ENCODE results near the gene CCDC174.

DNA sequence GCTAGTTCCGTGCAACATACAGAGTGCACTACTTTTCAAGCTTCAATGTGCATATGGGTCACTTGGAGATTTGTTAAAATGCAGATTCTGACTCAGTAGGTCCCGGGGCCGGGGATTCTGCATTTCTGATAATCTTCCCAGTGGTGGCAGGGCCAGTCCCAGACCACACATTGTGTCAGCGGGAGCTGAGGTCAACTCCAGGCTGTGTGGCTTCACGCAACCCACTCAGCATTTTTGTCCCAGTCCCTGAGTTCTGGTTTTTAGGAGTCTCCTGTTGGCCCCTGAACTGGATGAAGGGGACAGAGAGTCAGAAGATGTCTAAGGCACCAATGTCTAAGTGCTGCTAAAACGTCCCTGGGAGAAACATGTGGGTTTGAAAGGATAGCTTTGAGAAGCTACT, 26.1 kb upstream of the CCDC174 start:
- TF ChIP-seq JUNB (IDR thresholded peaks at IDR 0.05) (no peak), EHF (CRISPR knock-in tag; IDR thresholded peaks at IDR 0.05) (no peak), POLR2A (IDR thresholded peaks at IDR 0.05; ENCODE audit: low read length) (no peak), NFE2L2 (conservative IDR thresholded peaks at IDR 0.05; ENCODE audit: low read length) (no peak), SMC3 (IDR thresholded peaks at IDR 0.05) (no peak)
- TF ChIP-seq, protein P1, sequence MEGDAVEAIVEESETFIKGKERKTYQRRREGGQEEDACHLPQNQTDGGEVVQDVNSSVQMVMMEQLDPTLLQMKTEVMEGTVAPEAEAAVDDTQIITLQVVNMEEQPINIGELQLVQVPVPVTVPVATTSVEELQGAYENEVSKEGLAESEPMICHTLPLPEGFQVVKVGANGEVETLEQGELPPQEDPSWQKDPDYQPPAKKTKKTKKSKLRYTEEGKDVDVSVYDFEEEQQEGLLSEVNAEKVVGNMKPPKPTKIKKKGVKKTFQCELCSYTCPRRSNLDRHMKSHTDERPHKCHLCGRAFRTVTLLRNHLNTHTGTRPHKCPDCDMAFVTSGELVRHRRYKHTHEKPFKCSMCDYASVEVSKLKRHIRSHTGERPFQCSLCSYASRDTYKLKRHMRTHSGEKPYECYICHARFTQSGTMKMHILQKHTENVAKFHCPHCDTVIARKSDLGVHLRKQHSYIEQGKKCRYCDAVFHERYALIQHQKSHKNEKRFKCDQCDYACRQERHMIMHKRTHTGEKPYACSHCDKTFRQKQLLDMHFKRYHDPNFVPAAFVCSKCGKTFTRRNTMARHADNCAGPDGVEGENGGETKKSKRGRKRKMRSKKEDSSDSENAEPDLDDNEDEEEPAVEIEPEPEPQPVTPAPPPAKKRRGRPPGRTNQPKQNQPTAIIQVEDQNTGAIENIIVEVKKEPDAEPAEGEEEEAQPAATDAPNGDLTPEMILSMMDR (IDR thresholded peaks at IDR 0.05): no peak
- TF ChIP-seq, protein P2, sequence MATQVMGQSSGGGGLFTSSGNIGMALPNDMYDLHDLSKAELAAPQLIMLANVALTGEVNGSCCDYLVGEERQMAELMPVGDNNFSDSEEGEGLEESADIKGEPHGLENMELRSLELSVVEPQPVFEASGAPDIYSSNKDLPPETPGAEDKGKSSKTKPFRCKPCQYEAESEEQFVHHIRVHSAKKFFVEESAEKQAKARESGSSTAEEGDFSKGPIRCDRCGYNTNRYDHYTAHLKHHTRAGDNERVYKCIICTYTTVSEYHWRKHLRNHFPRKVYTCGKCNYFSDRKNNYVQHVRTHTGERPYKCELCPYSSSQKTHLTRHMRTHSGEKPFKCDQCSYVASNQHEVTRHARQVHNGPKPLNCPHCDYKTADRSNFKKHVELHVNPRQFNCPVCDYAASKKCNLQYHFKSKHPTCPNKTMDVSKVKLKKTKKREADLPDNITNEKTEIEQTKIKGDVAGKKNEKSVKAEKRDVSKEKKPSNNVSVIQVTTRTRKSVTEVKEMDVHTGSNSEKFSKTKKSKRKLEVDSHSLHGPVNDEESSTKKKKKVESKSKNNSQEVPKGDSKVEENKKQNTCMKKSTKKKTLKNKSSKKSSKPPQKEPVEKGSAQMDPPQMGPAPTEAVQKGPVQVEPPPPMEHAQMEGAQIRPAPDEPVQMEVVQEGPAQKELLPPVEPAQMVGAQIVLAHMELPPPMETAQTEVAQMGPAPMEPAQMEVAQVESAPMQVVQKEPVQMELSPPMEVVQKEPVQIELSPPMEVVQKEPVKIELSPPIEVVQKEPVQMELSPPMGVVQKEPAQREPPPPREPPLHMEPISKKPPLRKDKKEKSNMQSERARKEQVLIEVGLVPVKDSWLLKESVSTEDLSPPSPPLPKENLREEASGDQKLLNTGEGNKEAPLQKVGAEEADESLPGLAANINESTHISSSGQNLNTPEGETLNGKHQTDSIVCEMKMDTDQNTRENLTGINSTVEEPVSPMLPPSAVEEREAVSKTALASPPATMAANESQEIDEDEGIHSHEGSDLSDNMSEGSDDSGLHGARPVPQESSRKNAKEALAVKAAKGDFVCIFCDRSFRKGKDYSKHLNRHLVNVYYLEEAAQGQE (IDR thresholded peaks at IDR 0.05): no peak

Measured in A549 (cell line).